GOT3 (cell line): ENCODE data around the gene DDX19B.
"Not testable (repeated sequence)": the region's sequence is repeated elsewhere in the genome, so short reads cannot be mapped to it uniquely, and the experiment has no call there.

Experiments used
- DNase-seq: peaks from one replicate; lab custom pipeline; 2025; ENCODE audit warnings: mixed read lengths; lab: John Stamatoyannopoulos, UW

DDX19B gene

DNA sequence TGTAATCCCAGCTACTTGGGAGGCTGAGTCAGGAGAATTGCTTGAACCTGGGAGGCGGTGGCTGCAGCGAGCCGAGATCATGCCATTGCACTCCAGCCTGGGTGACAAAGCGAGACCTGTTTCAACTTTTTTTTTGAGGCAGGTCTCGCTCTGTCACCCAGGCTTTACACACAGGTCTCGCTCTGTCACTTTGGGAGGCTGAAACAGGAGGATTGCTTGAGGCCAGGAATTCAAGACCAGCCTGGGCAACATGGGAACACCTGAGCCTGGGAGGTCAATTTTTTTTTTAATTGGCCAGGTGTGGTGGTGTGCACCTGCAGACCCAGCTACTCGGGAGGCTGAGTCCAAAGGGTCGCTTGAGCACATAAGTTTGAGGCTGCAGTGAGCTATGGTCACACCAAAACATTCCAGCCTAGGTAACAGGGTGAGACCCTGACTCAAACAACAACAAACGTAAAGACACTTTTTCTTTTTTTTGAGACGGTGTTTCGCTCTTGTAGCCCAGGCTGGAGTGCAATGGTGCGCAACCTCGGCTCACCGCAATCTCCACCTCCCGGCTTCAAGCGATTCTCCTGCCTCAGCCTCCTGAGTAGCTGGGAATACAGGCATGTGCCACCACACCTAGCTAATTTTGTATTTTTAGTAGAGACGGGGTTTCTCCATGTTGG lies 11.5 kb upstream of the DDX19B start:
- not testable (repeated sequence) for DNase-seq

DNA sequence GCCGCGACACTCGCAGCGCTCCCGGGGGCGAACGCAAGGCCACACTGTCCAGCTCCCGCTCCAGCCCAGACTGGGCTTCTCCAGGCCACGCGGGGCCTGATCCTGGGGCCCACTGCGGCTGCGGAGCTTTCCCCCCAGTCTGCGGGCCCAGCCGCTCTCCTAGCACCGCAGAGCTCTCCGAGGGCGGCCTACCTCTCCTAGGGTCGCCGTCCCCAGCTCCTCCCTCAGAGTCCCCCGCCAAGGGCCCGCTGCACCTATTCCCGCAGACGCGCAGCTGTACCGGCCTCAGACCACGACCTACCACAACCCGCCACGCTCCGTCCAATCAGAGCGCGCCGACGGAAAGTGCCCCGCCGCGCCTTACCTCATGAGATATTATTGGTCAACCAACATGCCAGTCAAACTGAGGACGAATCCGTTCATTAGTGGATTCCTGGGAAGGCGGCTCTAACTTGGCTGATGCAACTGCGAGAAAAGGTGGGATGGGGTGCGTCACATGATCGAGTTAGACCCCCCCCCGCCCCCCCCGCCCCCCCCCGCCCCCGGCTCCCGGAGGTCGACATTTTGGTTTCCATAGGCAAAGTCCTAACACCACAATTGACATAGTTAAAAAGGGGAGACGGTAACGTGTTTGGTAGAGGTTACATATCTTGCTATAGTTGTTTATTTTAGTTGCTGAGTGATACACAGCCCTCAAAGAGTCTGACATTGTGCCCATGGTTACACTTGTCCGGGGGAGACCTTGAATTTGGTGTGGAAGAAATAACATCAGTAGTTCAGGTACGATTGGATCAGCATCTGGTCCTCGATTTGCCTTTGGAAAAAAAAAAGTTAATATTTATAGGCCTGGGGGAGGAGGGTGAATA lies 9.5 kb upstream of the DDX19B start, which contains the start of gene AARS1:
Gene AARS1 (minus strand): TSS at position 278 of the 866 bp plus-strand sequence. CDS start 6,743 bp downstream, outside the sequence.
- peak; percentile 82 for DNase-seq

DNA sequence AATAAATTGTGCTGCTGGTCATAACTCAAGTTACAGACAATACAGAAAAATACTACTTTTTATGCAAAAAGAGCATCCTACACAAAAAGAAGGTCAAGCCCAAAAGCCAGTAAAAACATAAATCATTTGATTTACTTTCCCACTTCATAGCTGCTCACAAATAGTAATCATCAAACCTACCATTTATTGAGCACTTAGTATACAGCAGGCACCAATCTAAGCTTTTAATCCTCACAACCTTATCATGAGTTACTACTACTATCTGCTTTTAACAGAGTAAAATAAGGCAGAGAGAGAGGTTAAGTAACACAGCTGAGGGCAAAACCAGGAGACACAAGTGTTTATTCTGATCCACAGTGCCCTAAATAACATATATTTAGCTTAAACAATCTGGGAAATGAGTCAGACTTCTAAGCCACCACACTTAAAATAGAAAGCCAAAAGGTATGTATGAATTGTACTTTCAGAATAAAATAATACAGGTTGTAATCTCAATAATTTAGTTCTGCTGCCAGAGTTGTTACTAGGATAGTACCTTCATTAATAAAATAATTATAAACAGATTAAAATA lies 8.0 kb upstream of the DDX19B start:
- DNase-seq = no peak

DNA sequence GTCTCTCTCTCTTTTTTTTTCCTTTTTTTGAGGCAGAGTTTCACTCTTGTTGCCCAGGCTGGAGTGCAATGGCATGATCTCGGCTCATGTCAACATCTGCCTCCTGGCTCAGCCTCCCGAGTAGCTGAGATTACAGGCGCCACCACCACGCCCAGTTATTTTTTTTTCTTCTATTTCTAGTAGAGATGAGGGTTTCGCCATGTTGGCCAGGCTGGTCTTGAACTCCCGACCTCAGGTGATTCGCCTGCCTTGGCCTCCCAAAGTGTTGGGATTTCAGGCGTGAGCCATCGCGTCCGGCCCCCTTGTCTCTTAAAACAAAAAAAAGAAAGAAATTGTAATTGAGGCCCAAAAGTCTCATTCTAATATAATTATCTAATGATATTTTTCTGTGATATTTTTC lies 6.8 kb upstream of the DDX19B start:
- not testable (repeated sequence) for DNase-seq

DNA sequence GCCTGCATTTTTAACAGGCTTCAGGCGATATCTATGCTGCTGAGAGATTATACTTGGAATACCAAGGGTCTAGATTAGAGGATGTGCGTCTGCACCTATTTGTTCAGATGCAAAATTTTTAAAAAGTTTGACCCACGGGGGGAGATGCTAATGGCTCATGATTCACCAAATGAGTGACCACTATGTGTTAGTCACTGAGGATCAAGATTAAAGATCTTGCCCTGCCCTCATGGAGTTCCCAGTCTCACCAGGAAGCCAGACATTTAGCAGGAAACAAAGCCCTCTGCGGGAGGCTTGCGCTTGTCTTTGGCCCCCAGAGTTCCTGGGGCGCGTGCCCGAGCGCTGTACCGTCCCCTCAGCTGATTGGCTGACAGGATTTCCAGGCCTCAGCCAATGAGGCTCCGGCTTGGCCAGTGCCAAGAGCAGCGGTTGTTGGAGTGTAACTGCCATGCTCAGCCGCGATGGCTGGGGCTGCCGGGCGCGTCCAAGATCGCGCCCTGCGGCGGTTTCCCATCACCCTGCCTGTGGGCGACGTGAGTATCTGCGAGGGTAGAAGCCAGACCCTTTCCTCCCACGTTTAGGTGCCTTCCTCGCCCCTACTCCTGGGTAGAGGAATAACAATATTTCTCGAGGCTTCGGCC lies 4.5 kb upstream of the DDX19B start:
- DNase-seq = no peak

DNA sequence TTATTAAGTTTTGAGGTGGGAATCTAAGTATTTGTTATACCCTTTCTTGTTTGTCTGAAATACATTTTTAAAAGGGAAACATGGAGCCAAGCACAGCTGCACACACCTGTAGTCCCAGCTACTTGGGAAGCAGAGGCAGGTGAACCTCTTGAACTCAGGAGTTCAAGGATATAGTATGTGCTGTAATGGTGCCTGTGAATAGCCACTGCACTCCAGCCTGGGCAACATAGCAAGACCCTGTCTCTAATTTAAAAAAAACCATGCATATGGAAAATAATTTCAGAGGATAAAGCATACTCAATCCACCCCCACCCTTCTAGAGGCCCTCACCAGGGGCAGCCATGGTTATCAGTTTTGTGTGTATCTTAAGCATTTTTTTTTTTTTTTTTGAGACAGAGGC lies 3.4 kb upstream of the DDX19B start:
- DNase-seq = no peak

DNA sequence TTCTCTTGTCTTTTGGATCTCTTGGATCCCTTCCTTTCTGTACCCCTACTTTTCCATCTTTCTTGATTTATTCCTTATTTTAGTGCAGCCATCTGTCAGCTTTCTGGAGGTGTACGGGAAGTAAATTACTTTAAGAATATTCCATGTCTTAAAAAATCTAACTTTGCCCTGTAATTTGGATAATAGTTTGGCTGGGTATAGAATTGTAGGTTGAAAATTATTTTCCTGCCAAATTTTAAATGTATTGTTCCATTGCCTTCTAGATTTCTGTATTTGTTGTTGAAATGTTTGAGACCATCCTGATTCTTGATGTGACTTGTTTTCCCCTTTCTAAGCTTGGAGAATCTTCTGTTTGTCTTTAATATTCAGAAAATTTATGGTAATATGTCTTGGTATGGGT lies 2.1 kb downstream of the DDX19B start:
- no peak for DNase-seq

DNA sequence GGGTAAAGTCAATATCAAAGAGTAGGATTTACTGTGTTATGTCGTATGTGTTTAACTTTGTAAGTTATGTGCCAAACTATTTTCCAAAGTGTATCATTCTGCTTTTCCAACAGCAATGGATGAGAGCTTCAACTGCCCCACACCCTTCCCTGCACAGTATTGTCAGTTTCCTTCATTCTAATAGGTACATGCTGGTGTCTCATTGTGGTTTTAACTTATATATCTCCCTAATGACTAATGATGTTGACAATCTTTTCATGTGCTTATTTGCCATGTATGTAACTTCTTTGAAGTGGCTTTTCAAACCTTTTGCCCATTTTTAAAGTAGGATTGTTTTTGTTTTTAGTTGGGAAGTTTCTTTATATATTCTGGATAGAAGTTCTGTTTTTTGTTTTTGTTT lies 3.8 kb downstream of the DDX19B start:
- no peak for DNase-seq

DNA sequence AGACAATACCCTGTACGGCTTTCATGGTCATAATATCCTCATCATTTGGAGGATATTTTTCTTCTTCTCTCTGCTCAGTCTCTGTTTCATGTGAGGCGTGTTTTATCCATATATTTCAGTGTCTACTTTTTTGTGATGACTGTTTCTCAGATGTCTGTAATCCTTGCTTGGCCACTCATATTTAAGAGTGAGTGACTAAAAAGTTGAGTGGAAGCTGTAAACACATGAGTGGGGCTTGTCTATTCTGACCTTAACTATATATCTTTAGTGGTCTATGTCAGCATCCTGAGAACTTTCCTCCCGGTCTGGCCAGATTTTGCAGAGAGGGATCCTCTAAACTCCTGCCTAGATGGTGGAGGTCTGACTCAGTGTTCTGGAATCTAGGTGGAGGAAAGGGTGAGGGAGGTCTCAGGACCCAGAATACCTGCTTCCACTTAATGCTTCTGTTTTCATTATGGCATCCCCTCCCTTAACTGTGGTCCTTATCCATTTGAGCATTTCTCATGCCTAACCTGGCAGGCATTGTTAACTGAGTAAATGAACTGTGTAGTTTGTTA lies 6.0 kb downstream of the DDX19B start:
- DNase-seq = no peak

DNA sequence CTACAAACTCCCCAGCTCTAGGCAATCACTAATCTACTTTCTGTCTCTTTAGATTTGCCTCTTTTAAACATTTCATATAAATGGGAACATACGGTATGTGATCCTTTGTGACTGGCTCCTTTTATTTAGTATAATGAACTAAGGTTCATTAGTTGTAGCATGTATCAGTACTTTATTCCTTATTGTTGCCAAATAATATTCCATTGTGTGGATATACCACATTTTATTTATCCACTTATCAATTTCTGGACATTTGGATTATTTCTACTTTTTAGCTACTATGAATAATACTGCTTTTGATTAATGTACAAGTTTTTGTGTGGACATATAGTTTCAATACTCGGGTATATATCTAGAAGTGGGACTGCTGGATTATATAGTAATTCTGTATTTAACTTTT lies 7.9 kb downstream of the DDX19B start:
- DNase-seq = no peak

DNA sequence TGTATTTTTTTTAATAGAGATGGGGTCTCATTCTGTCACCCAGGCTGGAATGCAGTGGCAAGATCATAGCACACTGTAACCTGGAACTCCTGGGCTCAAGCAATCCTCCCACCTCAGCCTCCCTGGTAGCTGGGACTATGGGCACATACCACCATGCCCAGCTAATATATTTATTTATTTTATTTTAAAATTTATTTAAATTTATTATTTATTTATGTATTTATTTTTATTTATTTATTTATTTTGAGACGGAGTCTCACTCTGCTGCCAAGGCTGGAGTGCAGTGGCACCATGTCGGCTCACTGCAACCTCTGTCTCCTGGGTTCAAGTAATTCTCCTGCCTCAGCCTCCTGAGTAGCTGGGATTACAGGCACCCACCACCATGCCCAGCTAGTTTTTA lies 8.7 kb downstream of the DDX19B start:
- DNase-seq = not testable (repeated sequence)

DNA sequence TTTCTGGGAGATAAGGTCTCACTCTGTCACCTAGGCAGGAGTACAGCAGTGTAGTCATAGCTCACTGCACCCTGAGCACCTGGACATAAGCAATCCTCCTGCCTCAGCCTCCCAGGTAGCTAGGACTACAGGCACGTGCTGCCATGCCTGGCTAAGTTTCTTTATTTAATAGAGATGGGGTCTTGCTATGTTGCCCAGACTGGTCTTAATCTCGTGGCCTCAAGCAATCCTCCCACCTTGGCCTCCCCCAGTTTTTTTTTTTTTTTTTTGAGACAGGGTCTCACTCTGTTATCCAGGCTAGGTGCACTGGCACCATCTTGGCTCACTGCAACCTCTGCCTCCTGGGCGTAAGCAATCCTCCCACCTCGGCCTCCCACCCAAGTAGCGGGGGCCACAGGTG lies 21.1 kb downstream of the DDX19B start:
- DNase-seq = no peak

DNA sequence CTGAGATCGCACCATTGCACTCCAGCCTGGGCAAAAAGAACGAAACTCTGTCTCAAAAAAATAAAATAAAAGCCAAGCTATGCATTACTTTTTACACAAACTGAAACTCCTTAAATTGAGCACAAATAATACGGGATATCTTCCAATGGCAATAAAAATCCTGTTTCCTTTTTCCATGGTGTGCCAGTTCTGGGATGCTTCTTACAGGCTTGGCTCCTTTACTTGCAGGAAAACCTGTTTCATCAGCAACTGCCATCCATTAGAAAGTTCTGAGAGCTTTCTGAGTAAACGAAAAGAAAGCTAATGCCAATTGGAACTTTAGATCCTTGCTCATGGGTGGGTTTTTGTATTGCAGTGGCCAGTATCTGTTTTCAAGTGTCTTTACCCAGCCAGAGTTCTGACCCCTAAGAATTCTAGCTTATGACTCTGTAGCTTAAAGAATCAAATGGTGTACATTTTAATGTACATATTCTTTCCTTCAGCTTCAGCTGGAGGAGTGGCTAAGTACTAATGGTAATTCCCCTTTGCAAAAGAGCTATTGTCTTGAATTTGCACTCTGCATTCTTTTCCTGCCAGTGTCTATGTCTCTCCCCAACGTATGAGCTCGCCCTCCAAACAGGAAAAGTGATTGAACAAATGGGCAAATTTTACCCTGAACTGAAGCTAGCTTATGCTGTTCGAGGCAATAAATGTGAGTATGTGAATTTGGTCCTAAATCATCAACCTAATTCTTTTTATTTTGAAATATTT lies 26.2 kb downstream of the DDX19B start:
- no peak for DNase-seq

DNA sequence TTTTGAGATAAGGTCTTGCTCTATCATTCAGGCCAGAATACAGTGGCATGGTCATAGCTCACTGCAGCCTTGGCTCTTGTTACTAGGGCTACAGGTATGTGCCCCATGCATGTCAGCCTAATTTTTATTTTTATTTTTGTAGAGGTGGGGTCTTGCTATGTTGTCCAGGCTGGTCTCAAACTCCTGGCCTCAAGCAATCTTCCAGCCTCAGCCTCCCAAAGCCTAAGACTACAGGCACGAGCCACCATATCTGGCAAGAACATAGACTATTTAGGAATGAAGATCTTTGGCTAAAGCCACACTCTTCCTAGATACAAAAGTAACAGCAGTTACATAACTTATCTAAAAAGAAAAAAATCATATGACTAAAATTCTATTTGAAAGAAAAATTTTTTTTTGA lies 32.1 kb downstream of the DDX19B start:
- DNase-seq = no peak

DNA sequence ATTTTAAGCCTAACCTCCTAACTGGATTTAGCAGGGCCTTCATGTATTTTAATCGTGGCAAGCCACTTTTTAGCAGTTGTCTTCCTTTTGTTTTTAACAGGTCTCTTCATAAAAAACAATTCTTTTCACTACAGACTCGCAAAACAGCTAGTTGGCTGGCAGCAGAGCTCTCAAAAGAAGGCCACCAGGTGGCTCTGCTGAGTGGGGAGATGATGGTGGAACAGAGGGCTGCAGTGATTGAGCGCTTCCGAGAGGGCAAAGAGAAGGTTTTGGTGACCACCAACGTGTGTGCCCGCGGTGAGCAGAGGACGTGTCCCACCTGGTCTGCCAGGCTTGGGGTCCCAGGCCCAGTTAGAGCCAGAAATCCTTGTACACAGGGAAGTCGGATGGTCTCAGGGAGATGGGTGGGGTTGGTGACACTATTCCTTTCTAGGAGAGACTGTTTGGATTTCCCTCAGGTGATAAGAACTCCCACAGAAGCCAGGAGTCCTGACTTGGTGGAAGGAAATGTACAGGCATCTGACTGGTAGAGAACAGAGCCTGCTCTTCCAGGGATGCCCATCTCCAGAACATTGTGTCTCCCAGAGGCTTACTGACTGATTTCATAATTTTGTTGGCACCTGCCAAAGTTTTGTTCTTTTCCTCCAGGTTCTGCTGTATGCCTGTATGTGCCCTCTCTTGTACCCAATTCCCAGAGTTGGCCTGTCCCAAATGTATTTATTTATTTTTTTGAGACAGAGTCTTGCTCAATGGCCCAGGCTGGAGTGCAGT lies 32.8 kb downstream of the DDX19B start:
- DNase-seq = no peak

DNA sequence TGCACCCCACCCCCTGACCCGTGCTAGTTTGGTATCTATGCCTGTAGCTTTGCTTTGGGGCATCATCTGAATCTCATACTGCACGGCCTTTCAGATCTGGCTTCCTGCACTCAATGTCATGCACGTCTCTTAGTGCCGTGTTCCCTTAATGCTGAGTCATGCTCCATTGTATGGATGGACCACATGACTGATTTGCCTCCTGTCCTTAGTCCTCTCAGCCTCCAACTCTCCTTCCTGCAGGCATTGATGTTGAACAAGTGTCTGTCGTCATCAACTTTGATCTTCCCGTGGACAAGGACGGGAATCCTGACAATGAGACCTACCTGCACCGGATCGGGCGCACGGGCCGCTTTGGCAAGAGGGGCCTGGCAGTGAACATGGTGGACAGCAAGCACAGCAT lies 33.7 kb downstream of the DDX19B start:
- not testable (repeated sequence) for DNase-seq

DNA sequence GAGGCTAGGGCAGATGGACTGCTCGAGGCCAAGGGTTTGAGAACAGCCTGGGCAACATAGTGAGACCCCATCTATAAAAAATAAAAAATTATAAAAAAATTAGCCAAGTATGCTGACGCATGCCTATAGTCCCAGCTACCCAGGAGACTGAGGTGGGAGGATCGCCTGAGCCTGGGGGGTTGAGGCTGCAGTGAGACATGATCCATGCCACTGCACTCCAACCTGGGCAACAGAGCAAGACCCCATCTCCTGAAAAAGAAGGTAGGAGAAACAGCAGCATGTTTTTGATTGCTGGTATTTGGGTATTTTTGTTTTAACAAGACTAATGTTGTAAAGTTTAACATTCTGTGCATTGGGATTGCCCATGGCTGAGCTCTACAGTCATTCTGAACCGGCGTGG lies 38.8 kb downstream of the DDX19B start:
- DNase-seq = no peak

DNA sequence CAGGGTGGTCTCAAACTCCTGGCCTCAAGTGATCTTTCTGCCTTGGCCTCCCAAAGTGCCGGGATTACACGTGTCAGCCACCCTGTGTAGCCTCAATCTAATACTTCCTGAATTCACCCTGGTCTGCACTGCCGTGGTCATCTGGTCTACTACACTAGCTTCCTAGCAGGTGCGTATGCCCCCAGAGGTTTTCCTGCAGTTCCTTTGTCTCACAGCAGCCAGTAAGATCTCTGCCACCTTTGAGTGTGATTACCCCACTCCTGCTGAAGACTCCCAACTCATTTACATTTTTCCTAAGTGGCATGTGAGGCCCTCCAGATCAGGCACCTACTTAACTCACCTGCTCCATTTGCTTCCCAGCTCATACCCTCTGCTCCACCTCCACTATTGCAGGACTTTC lies 42.6 kb downstream of the DDX19B start:
- no peak for DNase-seq

DNA sequence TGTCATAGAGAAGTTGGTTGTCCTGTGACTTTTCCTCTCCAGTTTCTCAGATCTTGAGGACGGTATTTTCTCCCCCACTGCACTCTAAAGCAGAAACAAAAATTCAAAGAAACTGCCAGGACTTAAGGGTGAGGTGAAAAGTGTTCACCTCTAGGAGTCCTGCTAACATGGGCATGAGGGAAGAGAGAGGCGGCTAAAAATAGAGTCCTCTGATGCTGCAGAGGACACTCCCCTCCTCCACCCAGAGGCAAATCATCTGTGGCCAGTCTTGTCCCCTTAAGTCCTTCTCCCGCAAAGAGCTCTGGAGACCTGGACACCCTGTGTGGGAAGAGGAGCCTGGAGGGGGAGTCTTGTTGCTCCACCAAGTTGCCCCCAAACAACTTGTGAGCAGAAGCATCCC lies 43.0 kb downstream of the DDX19B start:
- no peak for DNase-seq

DNA sequence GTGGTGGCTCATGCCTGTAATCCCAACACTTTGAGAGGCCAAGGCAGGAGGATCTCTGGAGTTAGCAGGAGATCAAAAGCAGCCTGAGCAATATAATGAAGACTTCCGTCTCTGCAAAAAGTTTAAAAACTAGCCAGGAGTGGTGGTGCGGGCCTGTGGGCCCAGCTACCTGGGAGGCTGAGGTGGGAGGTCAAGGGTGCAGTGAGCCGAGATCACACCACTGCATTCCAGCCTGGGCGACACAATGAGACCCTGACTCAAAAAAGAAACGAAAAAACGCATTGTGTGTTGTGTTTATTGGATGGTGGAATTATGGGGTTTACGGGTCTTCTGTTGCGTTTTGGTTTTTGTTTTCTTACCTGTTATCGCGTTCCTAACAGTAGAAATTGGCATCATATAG lies 46.9 kb downstream of the DDX19B start:
- DNase-seq = no peak

DNA sequence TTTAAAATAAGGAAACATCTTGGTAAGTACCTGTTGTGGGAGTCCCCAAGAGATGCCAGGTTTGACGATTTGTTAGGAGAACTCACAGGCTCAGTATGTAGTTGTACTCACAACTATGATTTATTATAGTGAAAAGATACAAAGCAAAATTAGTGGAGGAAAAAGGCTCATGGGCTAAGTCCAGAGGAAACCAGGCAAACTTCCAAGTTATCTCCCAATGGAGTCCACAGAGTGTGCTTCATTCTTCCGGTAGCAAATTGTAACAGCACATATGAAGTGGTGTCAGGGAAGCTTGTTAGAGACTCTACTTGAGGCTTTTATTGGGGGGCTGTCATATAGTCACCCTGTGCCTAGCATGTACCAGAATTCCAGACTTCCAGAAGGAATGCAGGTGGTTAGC lies 50.0 kb downstream of the DDX19B start:
- no peak for DNase-seq
